A549 (cell line): ENCODE data around the gene ZNF132. TPM values are rescaled to one million over a fixed set of nuclear protein-coding genes. Genes with fewer than 3 reads are reported as not detected.

Experiments used
- BCL3 ChIP-seq: fragments of >200 bp; sonication (Bioruptor Twin); formaldehyde crosslinking; IDR thresholded peaks from 3 replicates; pipeline ENCODE4 v1.6.1; 2016
- CEBPB ChIP-seq, 2 experiments: fragments of >200 bp in 1 of 2; sonication (Bioruptor Twin) in 1 of 2; formaldehyde crosslinking in 1 of 2; IDR thresholded peaks; 2 replicates each; pipeline ENCODE4 v1.6.1; 2012 to 2016
- EHF ChIP-seq: fragments of 250-450 bp; sonication (Bioruptor Pico); IDR thresholded peaks from 2 replicates; pipeline ENCODE4 v1.5.0; 2020; ENCODE audit warnings: mild to moderate bottlenecking
- EP300 ChIP-seq, 2 experiments: fragments of >200 bp; sonication (Bioruptor Twin); formaldehyde crosslinking; IDR thresholded peaks; 2 replicates in 1 of 2; 3 replicates in 1 of 2; pipeline ENCODE4 v1.6.1; 2016 to 2017
- FOSB ChIP-seq: fragments of 250-450 bp; sonication (Bioruptor Pico); IDR thresholded peaks from 2 replicates; pipeline ENCODE4 v1.5.0; 2020; ENCODE audit warnings: mild to moderate bottlenecking, moderate library complexity
- FOXS1 ChIP-seq: fragments of 250-450 bp; sonication (Bioruptor Pico); IDR thresholded peaks from 2 replicates; pipeline ENCODE4 v1.5.0; 2020; ENCODE audit warnings: mild to moderate bottlenecking, moderate library complexity
- GATA3 ChIP-seq: IDR thresholded peaks from 2 replicates; pipeline ENCODE4 v1.6.1; 2012; ENCODE audit warnings: borderline replicate concordance
- HEYL ChIP-seq: fragments of 250-450 bp; sonication (Bioruptor Pico); IDR thresholded peaks from 2 replicates; pipeline ENCODE4 v1.8.0; 2021; ENCODE audit warnings: mild to moderate bottlenecking, moderate library complexity
- HOXA7 ChIP-seq: fragments of 250-450 bp; sonication (Bioruptor Pico); IDR thresholded peaks from 2 replicates; pipeline ENCODE4 v1.5.0; 2020; ENCODE audit warnings: mild to moderate bottlenecking, moderate library complexity
- HOXB13 ChIP-seq: fragments of 250-450 bp; sonication (Bioruptor Pico); IDR thresholded peaks from 2 replicates; pipeline ENCODE4 v1.5.0; 2020; ENCODE audit warnings: low read depth, mild to moderate bottlenecking, moderate library complexity
- HOXB5 ChIP-seq: fragments of 250-450 bp; sonication (Bioruptor Pico); IDR thresholded peaks from 2 replicates; pipeline ENCODE4 v1.5.0; 2020; ENCODE audit warnings: mild to moderate bottlenecking, moderate library complexity
- JUN ChIP-seq, 2 experiments: fragments of >200 bp; sonication (Bioruptor Twin); formaldehyde crosslinking; IDR thresholded peaks; 2 replicates in 1 of 2; 3 replicates in 1 of 2; pipeline ENCODE4 v1.6.1; 2016 to 2017
- JUNB ChIP-seq: fragments of >200 bp; sonication (Bioruptor Twin); formaldehyde crosslinking; IDR thresholded peaks from 2 replicates; pipeline ENCODE4 v1.6.1; 2016
- KDM1A ChIP-seq: fragments of 200-600 bp; sonication (generic); IDR thresholded peaks from 2 replicates; pipeline ENCODE4 v1.6.1; 2016; ENCODE audit warnings: low read depth, mild to moderate bottlenecking
- MAFK ChIP-seq: fragments of 450-650 bp; IDR thresholded peaks from 2 replicates; pipeline ENCODE4 v1.6.1; 2014; ENCODE audit not compliant: partially characterized antibody
- MYC ChIP-seq: IDR thresholded peaks from 2 replicates; pipeline ENCODE4 v1.6.1; 2012; ENCODE audit warnings: mild to moderate bottlenecking, inconsistent platforms, low read length, improper control_type of control experiment, borderline replicate concordance
- NFE2L2 ChIP-seq: fragments of 150-350 bp; conservative IDR thresholded peaks from 2 replicates; pipeline ENCODE4 v1.6.1; 2014; ENCODE audit warnings: low read length
- POLR2AphosphoS2 ChIP-seq: conservative IDR thresholded peaks from 2 replicates; pipeline ENCODE4 v1.6.1; 2012; ENCODE audit warnings: low read length, improper control_type of control experiment, inconsistent platforms
- RARB ChIP-seq: fragments of 250-450 bp; sonication (Bioruptor Pico); IDR thresholded peaks from 2 replicates; pipeline ENCODE4 v1.8.0; 2021; ENCODE audit warnings: mild to moderate bottlenecking, moderate library complexity
- RNF2 ChIP-seq: fragments of 200-600 bp; sonication (generic); IDR thresholded peaks from 2 replicates; pipeline ENCODE4 v1.6.1; 2016; ENCODE audit warnings: low read depth, mild to moderate bottlenecking, antibody characterized with exemption, moderate library complexity, borderline replicate concordance
- SMC3 ChIP-seq: fragments of >200 bp; sonication (Bioruptor Twin); formaldehyde crosslinking; IDR thresholded peaks from 3 replicates; pipeline ENCODE4 v1.6.1; 2018; ENCODE audit warnings: inconsistent platforms
- USF2 ChIP-seq: fragments of 450-650 bp; IDR thresholded peaks from 2 replicates; pipeline ENCODE4 v1.6.1; 2014; ENCODE audit warnings: antibody characterized with exemption
- ZFP36 ChIP-seq: fragments of 450-650 bp; IDR thresholded peaks from 2 replicates; pipeline ENCODE4 v1.6.1; 2014; ENCODE audit warnings: borderline replicate concordance; ENCODE audit not compliant: partially characterized antibody
- ZNF302 ChIP-seq: fragments of 250-450 bp; sonication (Bioruptor Pico); IDR thresholded peaks from 2 replicates; pipeline ENCODE4 v1.9.0; 2021; ENCODE audit warnings: inconsistent platforms, mild to moderate bottlenecking, moderate library complexity
- polyA plus RNA-seq, 4 experiments: library from polyadenylated mRNA; depleted of rRNA in 3 of 4; stranded (reverse); fragments of >200 nt; fragmentation: RNase III in 1 of 4; extraction: RNeasy Plus Mini Kit Qiagen cat#74134 plus additional on column Dnase treatment in 1 of 4; gene quantifications; 2 replicates in 3 of 4; 3 replicates in 1 of 4; pipeline ENCODE4 v1.2.3, GENCODE V29; 2011 to 2017
- TF ChIP-seq, protein P1 (sequence below): IDR thresholded peaks from 2 replicates; pipeline ENCODE4 v1.6.1; 2012
- TF ChIP-seq, protein P2 (sequence below): fragments of 150-350 bp; IDR thresholded peaks from 2 replicates; pipeline ENCODE4 v1.6.1; 2014; ENCODE audit warnings: low read depth, mild to moderate bottlenecking, low read length
- TF ChIP-seq, protein P3 (sequence below): fragments of 200-600 bp; sonication (generic); IDR thresholded peaks from 2 replicates; pipeline ENCODE4 v1.6.1; 2016; ENCODE audit warnings: antibody characterized with exemption, mild to moderate bottlenecking, moderate library complexity
- TF ChIP-seq, protein P4 (sequence below): fragments of 250-450 bp; sonication (Bioruptor Pico); IDR thresholded peaks from 2 replicates; pipeline ENCODE4 v1.5.0; 2020; ENCODE audit warnings: low read depth, mild to moderate bottlenecking, moderate library complexity

ZNF132 gene
- polyA plus RNA-seq, 2 of the 4 experiments (the other 2 are of a cell fraction) = 0.05 to 0.16 TPM

- TF ChIP-seq USF2 = peak; percentile 76
- peak; percentile 99 for TF ChIP-seq BCL3
- TF ChIP-seq, protein P1, sequence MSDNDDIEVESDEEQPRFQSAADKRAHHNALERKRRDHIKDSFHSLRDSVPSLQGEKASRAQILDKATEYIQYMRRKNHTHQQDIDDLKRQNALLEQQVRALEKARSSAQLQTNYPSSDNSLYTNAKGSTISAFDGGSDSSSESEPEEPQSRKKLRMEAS = peak; percentile 96
- TF ChIP-seq JUNB = no peak
- peak; percentile 41 for TF ChIP-seq GATA3
- TF ChIP-seq, protein P2, sequence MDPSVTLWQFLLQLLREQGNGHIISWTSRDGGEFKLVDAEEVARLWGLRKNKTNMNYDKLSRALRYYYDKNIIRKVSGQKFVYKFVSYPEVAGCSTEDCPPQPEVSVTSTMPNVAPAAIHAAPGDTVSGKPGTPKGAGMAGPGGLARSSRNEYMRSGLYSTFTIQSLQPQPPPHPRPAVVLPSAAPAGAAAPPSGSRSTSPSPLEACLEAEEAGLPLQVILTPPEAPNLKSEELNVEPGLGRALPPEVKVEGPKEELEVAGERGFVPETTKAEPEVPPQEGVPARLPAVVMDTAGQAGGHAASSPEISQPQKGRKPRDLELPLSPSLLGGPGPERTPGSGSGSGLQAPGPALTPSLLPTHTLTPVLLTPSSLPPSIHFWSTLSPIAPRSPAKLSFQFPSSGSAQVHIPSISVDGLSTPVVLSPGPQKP = no peak
- TF ChIP-seq MYC = peak; percentile 92
- TF ChIP-seq HOXB5 = peak; percentile 89; the same call in 1 of the 2 replicates
- peak; percentile 78; the same call in 1 of the 2 replicates for TF ChIP-seq RNF2
- 0 out of 2 replicates have a peak, but pooled peaks have one; percentile 56 for TF ChIP-seq HEYL (CRISPR knock-in tag)
- TF ChIP-seq HOXB13 (CRISPR knock-in tag) = peak; percentile 71
- no peak for TF ChIP-seq SMC3
- no peak for TF ChIP-seq RARB
- TF ChIP-seq, protein P3, sequence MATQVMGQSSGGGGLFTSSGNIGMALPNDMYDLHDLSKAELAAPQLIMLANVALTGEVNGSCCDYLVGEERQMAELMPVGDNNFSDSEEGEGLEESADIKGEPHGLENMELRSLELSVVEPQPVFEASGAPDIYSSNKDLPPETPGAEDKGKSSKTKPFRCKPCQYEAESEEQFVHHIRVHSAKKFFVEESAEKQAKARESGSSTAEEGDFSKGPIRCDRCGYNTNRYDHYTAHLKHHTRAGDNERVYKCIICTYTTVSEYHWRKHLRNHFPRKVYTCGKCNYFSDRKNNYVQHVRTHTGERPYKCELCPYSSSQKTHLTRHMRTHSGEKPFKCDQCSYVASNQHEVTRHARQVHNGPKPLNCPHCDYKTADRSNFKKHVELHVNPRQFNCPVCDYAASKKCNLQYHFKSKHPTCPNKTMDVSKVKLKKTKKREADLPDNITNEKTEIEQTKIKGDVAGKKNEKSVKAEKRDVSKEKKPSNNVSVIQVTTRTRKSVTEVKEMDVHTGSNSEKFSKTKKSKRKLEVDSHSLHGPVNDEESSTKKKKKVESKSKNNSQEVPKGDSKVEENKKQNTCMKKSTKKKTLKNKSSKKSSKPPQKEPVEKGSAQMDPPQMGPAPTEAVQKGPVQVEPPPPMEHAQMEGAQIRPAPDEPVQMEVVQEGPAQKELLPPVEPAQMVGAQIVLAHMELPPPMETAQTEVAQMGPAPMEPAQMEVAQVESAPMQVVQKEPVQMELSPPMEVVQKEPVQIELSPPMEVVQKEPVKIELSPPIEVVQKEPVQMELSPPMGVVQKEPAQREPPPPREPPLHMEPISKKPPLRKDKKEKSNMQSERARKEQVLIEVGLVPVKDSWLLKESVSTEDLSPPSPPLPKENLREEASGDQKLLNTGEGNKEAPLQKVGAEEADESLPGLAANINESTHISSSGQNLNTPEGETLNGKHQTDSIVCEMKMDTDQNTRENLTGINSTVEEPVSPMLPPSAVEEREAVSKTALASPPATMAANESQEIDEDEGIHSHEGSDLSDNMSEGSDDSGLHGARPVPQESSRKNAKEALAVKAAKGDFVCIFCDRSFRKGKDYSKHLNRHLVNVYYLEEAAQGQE = no peak; the same call in 1 of the 2 replicates
- TF ChIP-seq CEBPB (IDR thresholded peaks at IDR 0.05) = peak; percentile 19 to 74; a peak in 2 of 4 replicates
- 0 out of 2 replicates have a peak, but pooled peaks have one; percentile 34 for TF ChIP-seq POLR2AphosphoS2
- TF ChIP-seq EHF (CRISPR knock-in tag) = peak; percentile 82
- TF ChIP-seq HOXA7 (CRISPR knock-in tag) = peak; percentile 73; the same call in 1 of the 2 replicates
- TF ChIP-seq ZFP36 = no peak
- no peak for TF ChIP-seq NFE2L2
- TF ChIP-seq ZNF302 = 0 out of 2 replicates have a peak, but pooled peaks have one; percentile 16
- peak; percentile 94 to 98 for TF ChIP-seq JUN (IDR thresholded peaks at IDR 0.05)
- TF ChIP-seq FOSB (CRISPR knock-in tag) = peak; percentile 69; the same call in 1 of the 2 replicates
- peak; percentile 49; the same call in 1 of the 2 replicates for TF ChIP-seq FOXS1
- no peak for TF ChIP-seq EP300 (IDR thresholded peaks at IDR 0.05)
- no peak for TF ChIP-seq KDM1A
- TF ChIP-seq, protein P4, sequence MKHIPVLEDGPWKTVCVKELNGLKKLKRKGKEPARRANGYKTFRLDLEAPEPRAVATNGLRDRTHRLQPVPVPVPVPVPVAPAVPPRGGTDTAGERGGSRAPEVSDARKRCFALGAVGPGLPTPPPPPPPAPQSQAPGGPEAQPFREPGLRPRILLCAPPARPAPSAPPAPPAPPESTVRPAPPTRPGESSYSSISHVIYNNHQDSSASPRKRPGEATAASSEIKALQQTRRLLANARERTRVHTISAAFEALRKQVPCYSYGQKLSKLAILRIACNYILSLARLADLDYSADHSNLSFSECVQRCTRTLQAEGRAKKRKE (CRISPR knock-in tag) = peak; percentile 91
- TF ChIP-seq MAFK = peak; percentile 39
Observed at GRCh38 chr19:58386576-58387337, 53.2 kb downstream of the ZNF132 start, which contains the start of gene RPS5 (continued).
